Pons (tissue), 1 donor: ENCODE data around the gene DSTYK.

Experiments used
- DNase-seq: peaks from one replicate; pipeline ENCODE4 v3.0.0-alpha.2; 2016; ENCODE audit warnings: low spot score

DSTYK gene, protein sequence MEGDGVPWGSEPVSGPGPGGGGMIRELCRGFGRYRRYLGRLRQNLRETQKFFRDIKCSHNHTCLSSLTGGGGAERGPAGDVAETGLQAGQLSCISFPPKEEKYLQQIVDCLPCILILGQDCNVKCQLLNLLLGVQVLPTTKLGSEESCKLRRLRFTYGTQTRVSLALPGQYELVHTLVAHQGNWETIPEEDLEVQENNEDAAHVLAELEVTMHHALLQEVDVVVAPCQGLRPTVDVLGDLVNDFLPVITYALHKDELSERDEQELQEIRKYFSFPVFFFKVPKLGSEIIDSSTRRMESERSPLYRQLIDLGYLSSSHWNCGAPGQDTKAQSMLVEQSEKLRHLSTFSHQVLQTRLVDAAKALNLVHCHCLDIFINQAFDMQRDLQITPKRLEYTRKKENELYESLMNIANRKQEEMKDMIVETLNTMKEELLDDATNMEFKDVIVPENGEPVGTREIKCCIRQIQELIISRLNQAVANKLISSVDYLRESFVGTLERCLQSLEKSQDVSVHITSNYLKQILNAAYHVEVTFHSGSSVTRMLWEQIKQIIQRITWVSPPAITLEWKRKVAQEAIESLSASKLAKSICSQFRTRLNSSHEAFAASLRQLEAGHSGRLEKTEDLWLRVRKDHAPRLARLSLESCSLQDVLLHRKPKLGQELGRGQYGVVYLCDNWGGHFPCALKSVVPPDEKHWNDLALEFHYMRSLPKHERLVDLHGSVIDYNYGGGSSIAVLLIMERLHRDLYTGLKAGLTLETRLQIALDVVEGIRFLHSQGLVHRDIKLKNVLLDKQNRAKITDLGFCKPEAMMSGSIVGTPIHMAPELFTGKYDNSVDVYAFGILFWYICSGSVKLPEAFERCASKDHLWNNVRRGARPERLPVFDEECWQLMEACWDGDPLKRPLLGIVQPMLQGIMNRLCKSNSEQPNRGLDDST

DNA sequence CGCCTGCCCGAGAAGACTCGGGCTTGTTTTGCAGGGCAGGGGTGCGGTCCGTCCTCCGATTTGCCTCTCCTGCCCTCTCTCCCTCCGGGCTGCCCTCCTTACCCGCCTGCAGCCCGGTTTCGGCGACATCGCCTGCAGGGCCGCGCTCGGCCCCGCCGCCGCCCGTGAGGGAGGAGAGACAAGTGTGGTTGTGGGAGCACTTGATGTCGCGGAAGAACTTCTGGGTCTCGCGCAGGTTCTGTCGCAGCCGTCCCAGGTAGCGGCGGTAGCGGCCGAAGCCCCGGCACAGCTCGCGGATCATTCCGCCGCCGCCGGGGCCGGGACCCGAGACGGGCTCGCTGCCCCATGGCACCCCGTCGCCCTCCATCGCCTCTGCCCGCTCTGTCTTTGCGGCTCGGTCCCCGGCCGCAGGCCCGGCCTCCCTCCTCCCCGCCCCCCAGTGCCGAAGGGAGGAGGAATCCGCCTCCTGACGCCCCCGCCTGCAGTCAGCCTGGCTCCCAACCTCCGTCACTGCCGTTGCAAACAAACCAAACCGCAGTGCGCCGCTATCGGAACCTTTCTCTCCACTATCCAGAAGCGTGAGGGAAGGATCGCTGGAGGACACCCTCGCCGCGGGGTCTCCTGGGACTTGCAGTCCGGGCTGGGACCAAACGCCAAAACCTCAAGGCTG lies at the start of gene DSTYK:
Gene DSTYK (minus strand): TSS at position 534 of the 670 bp plus-strand sequence. CDS start 167 bp downstream, at position 367.
- DNase-seq, result peak; percentile 97

DNA sequence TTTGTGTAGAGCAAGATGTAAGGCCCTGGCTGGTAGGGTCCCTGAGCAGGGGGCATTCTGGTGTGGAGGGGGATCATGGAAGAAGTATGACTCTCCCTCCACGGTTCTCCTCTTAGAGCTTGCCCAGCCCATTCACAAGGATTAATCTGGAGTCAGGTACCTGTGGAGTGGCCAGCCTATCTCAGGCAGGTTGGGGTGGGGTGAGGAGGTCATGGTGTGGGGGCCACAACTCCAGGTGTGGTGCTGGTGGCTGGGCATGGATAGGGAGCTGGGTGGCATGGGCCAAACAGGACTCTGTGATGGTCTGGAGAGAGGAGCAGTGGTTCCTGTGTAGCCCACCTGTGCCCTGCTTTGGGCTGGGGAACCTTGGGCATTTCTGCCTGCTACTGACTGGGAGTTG lies 48.5 kb upstream of the DSTYK start:
- DNase-seq, result no peak

DNA sequence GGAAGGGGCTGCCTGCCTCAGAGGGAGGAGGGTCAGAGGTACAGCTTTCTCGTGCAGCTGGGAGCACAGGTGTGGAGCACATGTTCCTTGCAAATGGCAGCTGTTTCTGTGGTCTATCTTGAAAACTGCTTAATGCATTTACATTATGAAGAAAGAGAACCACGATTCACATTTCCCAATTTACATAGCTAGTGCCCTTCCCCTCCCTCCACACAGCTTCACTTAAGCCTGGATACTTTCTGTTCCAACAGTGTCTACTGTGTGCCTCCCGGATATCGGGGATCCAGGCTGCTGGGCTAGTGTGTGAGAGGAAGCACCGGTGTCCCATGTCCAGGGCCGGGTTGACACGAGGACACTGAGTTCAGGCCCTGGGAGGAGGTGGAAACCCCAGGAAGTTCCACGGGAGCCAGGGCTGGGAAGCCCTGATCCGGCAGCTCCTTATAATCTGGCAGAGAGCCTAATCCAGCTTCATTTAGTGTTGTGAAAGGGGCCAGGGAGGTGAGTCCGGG lies 47.9 kb upstream of the DSTYK start:
- DNase-seq, result no peak

DNA sequence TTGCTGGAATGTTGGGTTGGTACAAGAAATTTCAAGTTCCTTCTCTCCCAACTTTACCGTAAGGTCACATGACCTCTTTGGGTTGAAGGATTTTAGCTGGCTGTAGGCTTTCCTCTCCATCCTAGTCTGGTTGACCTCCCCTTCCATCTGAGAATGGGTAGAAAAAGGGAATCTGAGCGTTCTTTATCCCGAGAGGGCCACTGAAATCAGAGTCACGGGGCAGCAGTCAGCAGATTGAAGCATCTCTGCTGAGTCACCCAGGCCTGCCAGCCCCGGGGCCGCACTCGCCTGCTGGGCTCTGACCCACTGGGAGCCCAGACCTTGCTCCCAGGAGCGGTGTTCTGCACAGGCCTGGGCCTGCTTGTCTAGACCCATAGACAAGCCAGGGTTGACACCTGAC lies 47.2 kb upstream of the DSTYK start:
- DNase-seq, result peak; percentile 86

DNA sequence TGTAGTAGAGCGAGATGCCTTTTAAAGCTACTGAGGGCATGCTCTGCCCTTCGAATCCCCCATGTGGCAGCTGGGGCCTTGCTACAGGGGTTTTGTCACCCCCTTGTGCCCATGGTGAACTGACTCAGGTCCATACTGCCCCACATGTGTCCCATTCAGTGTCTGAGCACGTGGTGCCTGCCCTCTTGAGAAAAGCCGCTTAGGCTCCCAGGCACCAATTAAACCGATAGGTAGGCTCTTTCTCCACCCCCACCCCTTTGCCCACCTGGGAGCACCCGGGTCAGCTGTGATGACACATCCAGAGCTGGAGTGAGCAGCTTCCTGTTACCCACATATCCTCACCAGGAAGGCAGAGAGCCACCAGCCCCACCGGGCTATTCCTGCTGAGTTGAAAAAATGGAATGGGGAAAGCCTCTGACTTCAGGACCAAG lies 46.8 kb upstream of the DSTYK start:
- DNase-seq, result no peak

DNA sequence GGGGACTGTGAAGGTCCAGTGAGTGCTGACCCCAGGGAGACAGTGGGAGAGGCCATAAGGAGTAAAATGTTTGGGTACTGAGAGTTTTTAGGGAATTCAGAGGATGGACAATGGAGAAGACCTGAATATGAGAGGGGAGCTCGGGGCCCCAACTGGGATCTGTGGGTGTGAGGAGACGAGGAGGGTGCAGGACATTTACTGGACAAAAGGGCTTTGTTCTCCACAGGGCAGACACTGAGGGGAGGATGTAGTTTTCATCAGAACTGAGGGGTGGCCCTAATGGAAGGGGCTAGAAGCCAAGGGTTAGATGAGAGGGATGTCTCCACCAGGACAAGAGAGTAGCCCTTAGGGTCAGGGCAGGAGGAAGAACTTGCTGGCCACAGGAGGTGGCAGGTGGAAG lies 46.2 kb upstream of the DSTYK start:
- peak; percentile 87 for DNase-seq

DNA sequence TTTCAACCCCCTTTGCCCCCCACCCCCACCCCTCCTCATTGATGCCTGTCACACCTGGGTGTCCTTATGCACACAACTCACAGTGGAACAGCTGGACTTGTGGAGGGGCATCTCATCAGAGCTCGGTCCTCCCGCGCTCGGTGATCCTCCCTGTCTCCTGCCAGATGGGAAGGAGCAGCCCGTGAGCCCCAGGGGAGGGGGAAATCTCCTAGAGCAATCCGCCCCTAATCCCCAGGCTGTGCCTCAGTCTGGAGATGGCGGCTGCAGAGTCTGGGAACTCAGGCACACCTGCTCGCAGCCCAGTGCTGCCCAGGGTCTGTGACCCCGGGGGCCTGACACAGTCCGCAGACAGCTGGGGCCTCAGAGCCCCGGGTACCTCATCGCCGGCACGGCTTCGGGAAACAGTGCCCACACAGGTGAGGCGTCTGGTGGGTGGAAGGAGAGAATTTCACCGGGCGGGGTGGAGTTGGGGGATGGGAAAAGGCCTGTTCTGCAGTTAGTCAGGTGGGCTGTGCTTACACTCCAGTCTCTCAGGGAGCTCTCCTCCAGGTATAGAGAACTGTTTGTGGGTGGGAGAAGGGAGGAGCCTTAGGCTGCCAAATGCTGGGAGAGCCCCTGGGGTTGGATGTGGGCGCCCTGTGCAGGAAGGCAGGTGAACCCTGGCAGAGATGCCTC lies 45.6 kb upstream of the DSTYK start:
- no peak for DNase-seq

DNA sequence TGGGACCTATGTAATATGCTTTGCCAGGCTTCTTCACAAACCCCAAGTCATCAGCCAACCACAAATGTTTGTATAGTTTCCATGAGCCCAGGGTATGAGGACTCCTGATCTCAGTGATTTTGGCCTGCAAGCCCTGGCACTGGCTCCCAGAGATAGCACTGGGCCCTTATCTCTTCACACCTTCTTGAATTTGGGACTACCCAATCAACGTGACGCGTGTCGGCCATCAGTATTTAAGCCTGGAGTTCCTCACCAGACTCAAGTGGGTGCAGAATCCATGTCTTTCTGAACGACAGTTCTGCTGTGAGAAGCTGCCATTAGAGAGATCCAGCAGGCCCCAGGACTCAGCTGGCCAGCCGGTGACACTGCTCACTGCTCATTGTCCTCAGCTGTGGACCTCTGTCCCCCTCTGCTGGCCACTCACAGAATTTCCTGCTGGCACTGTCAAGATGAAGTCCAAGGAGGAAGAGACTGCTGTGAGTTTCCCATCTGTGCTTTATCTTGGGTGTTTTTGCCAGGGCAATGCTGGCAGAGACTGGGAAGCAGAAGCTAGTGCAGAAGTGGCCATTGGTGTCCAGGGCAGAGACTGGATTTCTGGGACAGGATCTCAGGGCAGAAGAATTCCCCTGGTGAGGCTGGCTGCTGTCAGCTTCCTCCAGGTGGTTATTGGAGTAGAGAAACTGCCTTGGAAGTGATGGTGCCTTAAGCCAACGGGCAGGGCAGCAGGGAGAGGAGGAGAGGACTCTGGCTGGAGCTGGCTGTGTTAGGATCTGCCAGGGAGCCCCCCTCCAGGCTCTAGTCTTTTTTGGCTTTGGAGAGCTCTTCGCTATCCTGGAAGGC lies 44.7 kb upstream of the DSTYK start:
- peak; percentile 98 for DNase-seq

DNA sequence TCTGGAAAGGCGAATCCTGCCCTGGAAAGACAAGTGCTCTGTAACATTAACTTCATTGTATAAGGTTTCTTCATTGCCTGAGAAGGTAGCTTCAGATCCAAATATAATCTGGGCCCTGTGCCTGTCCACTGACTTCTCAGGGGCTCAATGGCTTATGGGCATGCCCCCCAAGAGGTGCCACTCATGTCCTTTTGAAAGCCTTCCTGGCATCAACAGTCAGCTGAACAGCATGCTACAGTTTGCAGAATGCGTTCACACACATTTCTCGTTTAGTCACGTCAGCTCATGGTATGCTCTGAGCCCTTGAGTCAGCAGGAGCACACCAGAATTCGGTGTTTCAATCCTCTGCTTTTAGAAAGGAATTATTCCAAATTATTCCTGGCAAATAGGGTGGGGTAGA lies 40.1 kb upstream of the DSTYK start:
- peak; percentile 39 for DNase-seq

DNA sequence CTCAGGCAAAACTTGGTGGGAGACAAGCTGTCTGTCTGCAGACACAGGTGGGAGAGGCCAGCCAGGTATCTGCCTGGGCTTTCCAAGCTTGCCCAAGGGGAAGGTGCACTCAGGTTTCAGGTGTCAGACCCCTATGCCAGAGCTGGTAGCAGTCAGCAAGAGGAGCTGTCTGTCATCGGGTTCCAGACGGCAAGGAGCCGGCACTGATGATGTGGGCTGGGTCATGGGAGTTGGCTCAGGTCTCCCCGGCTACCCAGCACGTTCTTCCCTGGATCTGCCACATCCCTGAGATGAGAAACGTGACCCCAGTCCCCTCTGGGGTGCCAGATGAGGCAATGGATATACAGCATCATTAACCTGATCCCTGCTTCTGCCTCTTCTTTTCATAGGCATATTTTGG lies 39.2 kb upstream of the DSTYK start:
- DNase-seq, result no peak

DNA sequence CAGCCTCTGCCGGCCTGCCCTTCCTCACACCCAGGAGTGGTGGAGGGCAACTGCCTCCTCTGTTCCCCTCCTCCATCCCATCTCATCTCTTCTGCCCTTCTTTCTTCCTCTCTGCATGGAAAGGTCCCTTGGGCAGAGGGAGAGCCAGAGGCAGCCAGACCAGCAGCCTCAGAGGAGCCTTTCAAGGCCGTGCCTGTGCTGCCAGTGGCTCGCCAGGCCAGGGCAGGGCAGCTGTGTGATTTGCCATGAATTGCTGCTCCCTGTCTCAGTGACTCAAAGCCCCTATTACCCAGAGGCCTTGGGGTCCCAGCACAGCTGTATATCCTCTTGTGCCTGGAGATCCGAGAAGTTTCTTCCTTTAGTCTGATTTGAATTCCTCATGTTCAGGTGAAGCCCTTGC lies 38.1 kb upstream of the DSTYK start:
- DNase-seq, result no peak

DNA sequence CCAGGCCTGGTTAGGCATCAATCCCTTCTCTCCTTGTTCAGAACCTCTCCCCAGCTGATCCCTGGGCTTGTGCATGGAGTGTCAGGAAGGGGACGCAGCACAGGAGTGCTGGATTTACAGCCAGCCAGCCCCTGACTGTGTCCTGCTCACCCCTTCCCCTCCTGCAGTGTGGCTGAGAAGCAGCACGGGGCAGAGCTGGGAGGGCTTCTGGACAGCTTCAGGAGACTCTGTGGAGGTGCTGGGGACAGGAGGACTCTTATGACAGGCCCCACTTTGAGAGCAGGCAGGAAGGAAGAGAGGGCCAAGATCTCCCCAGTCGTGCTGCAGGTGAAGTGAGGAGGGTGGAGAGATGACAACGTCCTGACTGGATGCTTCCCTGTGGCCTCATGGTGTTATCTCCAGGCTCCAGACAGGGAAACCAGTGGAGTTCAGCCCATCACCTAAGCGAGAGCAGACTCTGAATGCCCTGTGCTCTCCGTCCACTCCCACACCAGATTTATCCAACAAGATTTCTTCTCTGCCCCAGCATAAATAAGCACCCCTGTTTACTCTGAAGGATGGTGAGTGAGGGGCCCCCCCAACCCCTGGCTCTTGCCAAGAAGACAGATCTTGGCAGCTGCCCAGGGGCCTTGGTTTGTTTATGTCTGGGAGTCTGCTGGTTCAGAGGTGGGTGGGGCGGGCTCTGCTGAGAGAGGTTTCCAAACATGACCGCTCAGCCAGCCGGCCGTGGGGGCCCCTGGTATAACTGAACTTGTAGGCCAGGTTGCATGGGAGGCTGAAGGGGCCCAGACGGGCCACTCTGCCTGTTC lies 37.5 kb upstream of the DSTYK start:
- peak; percentile 89 for DNase-seq

DNA sequence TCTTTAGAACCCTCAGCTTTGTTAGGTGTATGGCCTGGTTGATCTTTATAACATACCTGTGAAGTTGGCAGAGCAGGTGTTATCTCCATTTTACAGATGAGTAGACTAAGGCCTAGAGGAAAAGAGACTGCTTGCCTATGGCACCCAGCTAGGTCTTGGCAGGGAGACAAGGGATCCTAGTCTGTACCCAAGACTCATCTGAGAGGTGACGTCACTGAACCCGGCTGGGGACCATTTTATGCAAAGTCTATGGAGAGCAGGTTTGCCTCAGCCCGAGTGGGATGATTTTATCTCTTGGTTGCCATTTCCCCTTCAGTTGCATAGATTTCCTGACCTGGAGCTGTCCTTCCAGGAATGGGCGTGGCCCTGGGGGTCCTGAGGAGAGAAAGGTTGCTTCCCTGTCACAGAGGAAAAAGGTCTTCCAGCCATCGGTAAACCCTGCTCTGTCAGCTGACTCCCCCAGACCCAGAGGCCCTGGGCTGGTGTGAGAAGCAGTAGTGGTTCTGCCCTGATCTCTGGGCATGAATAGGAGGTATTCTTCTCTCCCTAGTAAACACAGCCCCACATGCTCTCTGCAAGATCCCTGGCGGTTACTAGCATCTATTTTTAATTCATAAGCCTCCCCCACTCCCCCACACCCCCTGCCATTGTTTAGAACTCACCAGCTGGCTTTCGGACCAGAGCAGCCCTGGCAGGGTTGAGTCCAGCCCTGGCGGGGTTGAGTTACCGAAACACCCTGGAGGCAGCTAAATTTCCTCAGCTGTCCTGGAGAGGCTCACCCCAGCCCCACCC lies 35.8 kb upstream of the DSTYK start:
- peak; percentile 98 for DNase-seq

DNA sequence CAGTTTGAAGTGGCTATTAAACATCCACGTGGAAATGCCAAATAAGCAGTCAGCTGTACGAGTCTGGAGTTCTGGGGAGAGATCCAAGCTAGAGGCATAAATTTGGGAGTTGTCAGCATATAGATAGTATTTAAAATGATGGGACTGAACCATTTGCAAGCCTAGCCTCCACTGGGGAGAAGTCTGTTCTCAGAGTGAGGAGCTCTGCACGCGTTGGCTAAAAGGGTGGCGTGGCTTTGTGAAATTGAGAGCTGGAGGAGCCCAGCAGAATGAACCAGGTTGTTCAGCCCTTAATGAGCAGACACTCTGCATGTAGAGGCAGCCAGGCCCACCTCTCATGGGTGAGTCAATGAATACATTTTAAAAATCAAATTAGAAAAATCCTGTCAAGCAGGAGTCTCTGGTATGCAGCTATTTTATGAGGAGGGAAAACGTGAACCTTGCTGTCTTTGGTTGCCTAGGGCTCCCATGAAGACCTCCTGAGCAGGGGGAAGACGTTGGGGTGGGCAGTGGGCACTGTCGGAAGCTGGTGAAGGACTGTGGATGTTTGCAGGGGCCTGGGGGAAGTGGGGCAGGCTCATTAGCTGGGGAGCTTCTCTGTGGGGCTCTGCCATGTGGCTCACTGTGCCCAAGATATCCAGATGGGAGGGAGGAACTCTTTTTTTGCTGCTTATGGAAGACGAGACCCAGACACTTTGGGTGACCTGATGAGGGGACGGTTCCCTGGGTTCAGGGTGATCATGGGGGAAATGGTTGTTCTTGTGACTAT lies 35.0 kb upstream of the DSTYK start:
- no peak for DNase-seq

DNA sequence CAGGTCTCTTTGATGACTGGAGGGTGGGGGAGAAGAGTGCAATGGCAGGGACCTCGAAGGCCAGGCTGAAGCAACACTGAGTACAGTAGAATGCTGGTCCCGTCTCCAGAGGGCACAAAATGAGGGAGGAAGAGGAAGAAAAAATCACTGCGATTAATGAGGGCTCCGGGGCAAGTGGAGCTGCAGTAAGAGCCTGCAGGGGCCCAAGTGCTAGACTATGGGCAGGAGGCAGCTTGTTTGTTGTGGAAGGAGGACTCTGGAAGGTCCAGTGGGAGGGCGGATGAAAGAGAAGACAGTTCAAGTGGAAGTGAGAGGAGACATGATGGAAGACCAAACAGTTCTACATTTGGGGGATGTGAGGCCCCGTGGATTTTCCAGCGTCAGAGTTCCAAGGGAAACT lies 33.6 kb upstream of the DSTYK start:
- DNase-seq, result no peak

DNA sequence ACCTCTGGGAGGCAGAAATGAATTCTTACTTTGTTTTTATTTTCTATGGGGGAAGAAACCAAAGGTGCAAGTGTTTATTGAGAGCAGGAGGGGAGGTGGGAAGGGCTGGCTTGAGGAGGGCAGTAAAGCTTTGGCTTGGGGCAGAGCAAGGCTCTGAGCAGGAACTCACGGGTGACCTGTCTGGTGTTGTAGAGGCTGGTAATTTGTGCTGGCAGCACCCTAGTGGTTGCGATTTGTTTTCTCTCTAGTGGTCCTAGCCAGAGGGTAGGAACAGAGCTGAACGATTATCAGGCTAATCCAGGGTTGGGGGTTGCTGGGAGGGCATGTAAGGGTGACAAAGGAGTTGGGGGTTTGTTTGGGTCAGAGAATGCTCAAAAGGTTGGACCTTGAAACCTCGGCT lies 32.9 kb upstream of the DSTYK start:
- no peak for DNase-seq

DNA sequence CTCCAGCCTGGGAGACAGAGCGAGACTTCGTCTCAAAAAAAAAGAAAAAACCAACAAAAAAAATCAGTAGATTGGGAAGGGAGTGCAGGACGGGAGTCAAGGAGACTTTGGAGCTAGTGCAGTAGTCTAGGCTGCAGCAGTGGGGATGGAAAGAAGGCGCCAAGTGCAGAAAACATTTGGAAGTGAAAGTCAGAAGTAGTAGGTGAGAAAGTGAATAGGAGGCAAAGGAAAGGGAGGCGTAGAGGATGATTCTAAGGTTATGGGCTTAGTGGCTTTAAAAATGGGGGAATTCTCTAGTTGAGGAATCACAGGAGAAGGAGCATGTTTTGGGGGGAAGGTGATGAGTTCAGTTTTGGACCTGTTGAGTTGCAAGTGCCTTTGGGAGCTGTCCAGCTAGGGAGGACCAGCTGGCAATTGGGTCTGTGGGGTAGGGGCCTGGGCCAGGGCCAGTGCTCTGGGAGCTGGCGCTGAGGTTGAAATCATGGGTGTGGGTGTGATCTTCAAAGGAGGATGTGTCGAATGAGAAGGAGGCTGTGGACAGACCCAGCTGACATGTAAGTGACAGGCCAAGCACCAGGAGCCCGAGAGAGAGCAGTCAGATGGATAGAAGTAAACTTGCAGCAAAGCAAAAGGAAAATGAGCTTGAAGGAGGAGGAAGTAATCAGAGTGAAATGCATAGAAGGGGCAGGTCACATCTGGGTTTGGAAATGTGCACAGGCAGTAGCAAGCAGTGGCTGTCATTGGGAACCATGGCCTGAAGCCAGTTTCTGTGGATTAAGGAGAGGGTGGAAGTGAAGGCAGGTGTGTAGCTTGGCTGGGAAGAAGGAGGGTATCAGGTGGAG lies 32.1 kb upstream of the DSTYK start:
- DNase-seq, result no peak
